Neural crest cell (in vitro differentiated cells): ENCODE measurements around the gene TP63. TPM values are rescaled to one million over a fixed set of nuclear protein-coding genes. Genes with fewer than 3 reads are reported as not detected.

Experiments used
- DNase-seq: peaks from one replicate; pipeline ENCODE4 v3.0.0; 2021; ENCODE audit warnings: low read depth, mixed read lengths, low spot score
- H3K27ac Mint-ChIP-seq: one replicate; pipeline ENCODE4 v1.8.0; 2021; ENCODE audit warnings: mild to moderate bottlenecking, mixed read lengths; ENCODE audit not compliant: unreplicated experiment
- H3K27me3 Mint-ChIP-seq: 2 replicates; pipeline ENCODE4 v1.8.0; 2021; ENCODE audit warnings: low read depth, mild to moderate bottlenecking, mixed read lengths
- H3K36me3 Mint-ChIP-seq: 2 replicates; pipeline ENCODE4 v1.8.0; 2021; ENCODE audit warnings: low read depth, mild to moderate bottlenecking, mixed read lengths
- H3K4me1 Mint-ChIP-seq: 2 replicates; pipeline ENCODE4 v1.8.0; 2021; ENCODE audit warnings: mixed read lengths
- H3K4me3 Mint-ChIP-seq: one replicate; pipeline ENCODE4 v1.8.0; 2021; ENCODE audit warnings: mild to moderate bottlenecking, mixed read lengths
- H3K9me3 Mint-ChIP-seq: 2 replicates; pipeline ENCODE4 v1.8.0; 2021; ENCODE audit warnings: mixed read lengths
- total RNA-seq: library from RNA; stranded (reverse); gene quantifications from 2 replicates; pipeline ENCODE4 v1.2.1, GENCODE V29; 2021
- TF ChIP-seq, protein P1 (sequence below): fragments of 200-600 bp; sonication (generic); conservative IDR thresholded peaks from 2 replicates; pipeline ENCODE4 v1.5.0; 2021; ENCODE audit warnings: antibody characterized with exemption, mild to moderate bottlenecking

The TP63 gene
- total RNA-seq, 1 donor from 2014 or later = 0.21 TPM

DNA sequence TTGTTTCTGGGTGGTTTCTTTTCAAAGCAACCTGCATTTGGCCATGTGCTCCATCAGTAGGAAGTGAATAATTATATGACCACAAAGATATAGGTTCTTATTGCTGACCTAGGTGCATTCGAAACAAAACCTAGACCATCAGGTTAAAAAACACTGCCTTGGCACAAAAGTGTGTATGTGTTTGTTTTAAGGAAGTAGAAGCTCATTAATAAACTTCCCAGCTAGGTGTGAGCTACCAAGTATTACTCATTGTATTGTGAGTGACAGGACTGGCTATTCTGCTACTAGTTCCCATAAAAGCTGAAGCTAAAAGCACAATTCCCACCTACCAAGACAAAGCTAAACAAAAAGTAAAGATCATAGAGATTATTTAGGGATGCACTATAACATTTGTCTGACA, 168.2 kb downstream of the TP63 start:
- peaks cover 82% of the 10 kb centered on the region for H3K27me3 Mint-ChIP-seq
- no peaks in the 10 kb centered on the region for H3K36me3 Mint-ChIP-seq
- H3K27ac Mint-ChIP-seq = no peak overlapping the region
- DNase-seq = no peak
- H3K4me1 Mint-ChIP-seq = no peaks in the 10 kb centered on the region
- TF ChIP-seq, protein P1, sequence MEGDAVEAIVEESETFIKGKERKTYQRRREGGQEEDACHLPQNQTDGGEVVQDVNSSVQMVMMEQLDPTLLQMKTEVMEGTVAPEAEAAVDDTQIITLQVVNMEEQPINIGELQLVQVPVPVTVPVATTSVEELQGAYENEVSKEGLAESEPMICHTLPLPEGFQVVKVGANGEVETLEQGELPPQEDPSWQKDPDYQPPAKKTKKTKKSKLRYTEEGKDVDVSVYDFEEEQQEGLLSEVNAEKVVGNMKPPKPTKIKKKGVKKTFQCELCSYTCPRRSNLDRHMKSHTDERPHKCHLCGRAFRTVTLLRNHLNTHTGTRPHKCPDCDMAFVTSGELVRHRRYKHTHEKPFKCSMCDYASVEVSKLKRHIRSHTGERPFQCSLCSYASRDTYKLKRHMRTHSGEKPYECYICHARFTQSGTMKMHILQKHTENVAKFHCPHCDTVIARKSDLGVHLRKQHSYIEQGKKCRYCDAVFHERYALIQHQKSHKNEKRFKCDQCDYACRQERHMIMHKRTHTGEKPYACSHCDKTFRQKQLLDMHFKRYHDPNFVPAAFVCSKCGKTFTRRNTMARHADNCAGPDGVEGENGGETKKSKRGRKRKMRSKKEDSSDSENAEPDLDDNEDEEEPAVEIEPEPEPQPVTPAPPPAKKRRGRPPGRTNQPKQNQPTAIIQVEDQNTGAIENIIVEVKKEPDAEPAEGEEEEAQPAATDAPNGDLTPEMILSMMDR = no peak
- no peak overlapping the region for H3K4me3 Mint-ChIP-seq
- H3K9me3 Mint-ChIP-seq = no peaks in the 10 kb centered on the region

DNA sequence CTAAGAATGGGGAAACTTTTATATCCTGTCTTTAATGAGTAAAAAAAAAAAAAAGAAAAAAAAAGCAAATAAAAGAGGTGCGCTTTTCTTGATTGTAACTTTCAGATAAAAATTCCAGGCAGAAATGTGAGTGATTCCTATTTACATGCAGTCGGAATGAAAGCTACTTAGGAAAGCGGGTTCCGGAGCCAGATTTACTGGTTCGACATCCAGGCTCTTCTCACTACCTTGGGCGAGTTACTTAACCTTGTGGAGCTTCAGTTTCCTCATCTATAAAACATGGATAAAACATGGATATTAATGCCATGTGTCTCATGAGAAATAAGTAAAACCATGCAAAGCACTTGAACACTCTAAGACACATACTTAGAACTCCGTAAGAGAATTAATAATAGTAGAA, 169.2 kb downstream of the TP63 start:
- DNase-seq = no peak
- TF ChIP-seq, protein P1 = no peak
- Mint-ChIP-seq H3K27me3 (peaks cover 82% of the 10 kb centered on the region), H3K27ac (no peak overlapping the region), H3K4me1 (peaks cover 1% of the 10 kb centered on the region), H3K4me3 (no peak overlapping the region), H3K36me3 (no peaks in the 10 kb centered on the region), H3K9me3 (no peaks in the 10 kb centered on the region)

DNA sequence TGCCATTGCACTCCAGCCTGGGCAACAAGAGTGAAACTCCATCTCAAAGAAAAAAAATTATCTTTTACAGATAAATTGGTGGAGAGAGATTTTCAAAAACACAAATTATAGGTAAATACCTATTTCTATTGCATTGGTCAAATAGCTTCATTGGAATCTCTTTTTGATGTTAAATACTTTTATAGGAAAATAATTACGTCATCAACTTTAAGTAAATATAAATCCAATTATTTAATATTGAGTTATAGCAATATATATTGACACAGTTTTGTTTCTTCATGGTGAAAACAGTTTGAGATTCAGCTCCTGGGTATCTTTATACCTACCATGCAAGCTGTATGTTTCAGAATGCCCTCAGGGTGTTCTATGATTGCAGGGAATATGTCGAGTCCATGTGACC, 172.1 kb downstream of the TP63 start:
- no peak for DNase-seq
- Mint-ChIP-seq H3K9me3 (no peaks in the 10 kb centered on the region), H3K36me3 (no peaks in the 10 kb centered on the region), H3K4me1 (peaks cover 12% of the 10 kb centered on the region), H3K4me3 (no peak overlapping the region), H3K27me3 (peaks cover 84% of the 10 kb centered on the region), H3K27ac (no peak overlapping the region)
- TF ChIP-seq, protein P1 = no peak

DNA sequence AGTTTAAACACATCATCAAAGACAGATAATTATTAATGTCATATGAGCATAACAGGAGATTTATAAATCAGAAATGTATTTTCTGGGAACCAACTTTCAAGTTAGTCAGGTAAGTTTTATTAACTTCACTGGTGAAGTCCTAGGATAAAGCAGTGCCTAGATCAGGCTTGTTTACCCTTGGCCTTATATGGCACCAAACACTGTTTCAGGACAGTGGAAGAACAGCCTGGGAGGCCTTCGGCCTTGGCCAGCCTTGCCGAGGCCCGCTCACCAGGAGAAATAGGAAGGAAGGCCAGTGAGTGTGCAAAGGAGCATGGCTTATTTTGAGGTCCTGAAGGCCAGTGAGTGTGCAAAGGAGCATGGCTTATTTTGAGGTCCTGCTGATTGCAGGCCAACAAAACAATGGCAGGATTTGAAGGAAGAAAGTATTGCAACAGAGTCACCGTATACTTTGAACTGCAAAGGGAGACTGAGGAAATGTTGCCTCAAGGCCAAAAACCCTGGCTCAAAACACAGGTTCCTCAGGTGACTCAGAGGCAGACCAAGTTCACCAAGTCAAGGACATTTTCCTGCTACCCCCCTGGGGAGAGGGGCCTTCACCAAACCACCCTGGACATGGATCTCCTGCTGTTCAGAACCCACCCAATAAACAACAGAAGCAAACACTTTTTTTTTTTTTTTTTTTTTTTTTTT, 174.3 kb downstream of the TP63 start:
- TF ChIP-seq, protein P1 = no peak
- Mint-ChIP-seq H3K27me3 (peaks cover 83% of the 10 kb centered on the region), H3K4me3 (no peak overlapping the region), H3K9me3 (no peaks in the 10 kb centered on the region), H3K36me3 (no peaks in the 10 kb centered on the region), H3K4me1 (peaks cover 12% of the 10 kb centered on the region), H3K27ac (no peak overlapping the region)
- no peak for DNase-seq

DNA sequence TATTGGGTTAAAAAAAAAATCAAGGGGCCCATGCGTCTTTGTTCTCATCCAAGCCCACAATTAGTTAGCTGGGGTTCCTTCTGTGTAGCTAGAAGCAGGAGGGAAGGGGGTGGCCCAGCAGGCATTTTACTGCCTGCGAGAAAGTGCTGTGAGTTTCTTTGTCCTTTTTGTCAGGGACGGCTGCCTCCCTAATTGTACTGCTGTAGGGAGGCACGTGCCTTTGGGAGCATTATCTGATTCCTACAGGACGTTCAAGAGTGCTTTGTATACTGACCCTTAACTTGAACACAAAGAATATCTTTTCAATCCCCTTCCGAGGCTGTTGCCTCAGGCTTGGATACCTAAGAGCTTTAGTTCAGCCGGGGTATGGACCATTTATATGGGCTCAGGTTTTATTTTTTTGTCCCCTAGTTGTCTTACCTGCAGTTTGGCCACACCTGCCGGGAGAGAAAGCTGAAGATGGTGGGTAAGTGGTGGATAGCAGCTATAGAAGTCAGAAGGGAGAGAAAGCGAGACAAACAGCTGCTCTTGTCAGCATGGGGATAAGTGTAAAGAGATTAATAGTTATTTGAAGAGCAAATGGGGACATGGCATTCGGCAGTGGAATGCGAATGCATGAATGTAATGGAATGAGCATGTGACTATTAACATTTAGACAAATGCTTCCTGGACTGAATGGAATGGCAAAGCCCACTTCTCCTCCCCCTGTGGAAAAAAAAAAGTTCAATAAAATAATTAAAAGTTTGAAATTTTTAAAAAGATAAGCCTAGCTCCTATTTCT, 175.2 kb downstream of the TP63 start:
- Mint-ChIP-seq H3K27ac (peak overlapping the region; percentile 3), H3K4me3 (peak overlapping the region; percentile 10), H3K4me1 (peaks cover 12% of the 10 kb centered on the region), H3K9me3 (no peaks in the 10 kb centered on the region), H3K36me3 (no peaks in the 10 kb centered on the region), H3K27me3 (peaks cover 90% of the 10 kb centered on the region)
- peak; percentile 12 for DNase-seq
- TF ChIP-seq, protein P1 = no peak
